Measurements from ENCODE around the gene NAXD.

NAXD gene

DNA sequence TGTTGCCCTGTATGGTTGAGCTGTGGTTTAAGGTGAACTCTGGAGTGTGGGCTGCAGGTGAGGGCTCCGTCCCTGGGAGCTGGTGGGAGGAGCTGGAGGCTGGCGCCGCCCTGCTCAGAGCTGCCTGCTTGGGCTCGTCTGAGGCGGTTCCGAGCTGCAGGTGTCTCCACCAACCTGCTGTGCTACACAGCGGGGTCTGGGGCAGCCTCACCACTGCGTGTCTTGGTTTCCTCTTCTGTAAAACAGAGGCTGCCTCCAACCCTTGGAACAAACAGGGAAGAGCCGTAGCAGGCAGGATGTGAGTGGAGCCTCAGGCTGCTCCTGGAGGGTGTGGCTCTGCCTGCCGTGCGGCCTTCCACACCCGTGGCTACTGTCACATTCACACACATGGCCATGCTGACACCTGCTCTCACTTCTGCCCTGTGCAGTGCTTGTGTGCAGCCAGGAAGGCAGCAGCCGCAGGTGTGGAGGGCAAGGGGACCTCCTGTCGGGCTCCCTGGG, 21.4 kb downstream of the NAXD start:
- H3K9me3 ChIP-seq (ENCODE audit: control insufficient read depth in 1 of 2, low read length in 2 of 2), result no peaks in the 10 kb centered on the region
- H3K9ac ChIP-seq (ENCODE audit: low read depth in 1 of 2, low read length in 2 of 2), result no peak overlapping the region
- no peak overlapping the region for H3K27ac ChIP-seq (ENCODE audit: low read depth, low read length)
- no peak overlapping the region for H3K4me3 ChIP-seq (ENCODE audit: low read depth in 1 of 2, low read length in 2 of 2)
- H3K36me3 ChIP-seq (ENCODE audit: control insufficient read depth in 1 of 2, insufficient read depth in 2 of 2, low read length in 2 of 2), result peaks cover 74 to 76% of the 10 kb centered on the region in 2 donors
- H3K27me3 ChIP-seq (ENCODE audit: control insufficient read depth in 1 of 2, insufficient read depth in 2 of 2, low read length in 2 of 2), result no peaks in the 10 kb centered on the region
- H3K4me1 ChIP-seq (ENCODE audit: control insufficient read depth in 1 of 2, insufficient read depth in 2 of 2, low read length in 2 of 2), result no peaks in the 10 kb centered on the region

DNA sequence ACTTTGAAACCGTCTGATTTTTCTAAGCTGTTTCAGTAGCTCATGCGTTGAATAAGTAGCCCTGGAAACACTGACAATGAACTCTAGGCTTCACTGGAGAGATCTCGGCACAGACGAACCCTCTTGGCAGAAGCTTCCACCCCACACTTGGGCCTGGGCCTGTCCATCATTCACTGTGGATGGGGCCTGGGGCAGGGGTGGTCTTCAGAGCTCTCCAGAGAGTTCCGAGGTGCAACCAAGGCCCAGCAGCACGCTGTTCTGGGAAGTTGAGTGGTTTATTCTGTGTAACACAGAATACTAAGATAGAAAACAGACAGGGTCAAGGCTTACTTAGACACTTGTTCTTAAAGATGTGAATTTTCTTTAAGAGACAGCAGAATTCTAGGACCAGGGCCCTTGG, 21.9 kb downstream of the NAXD start:
- peaks cover 79 to 81% of the 10 kb centered on the region in 2 donors for H3K36me3 ChIP-seq (ENCODE audit: control insufficient read depth in 1 of 2, insufficient read depth in 2 of 2, low read length in 2 of 2)
- no peak overlapping the region for H3K9ac ChIP-seq (ENCODE audit: low read depth in 1 of 2, low read length in 2 of 2)
- no peaks in the 10 kb centered on the region for H3K9me3 ChIP-seq (ENCODE audit: control insufficient read depth in 1 of 2, low read length in 2 of 2)
- no peaks in the 10 kb centered on the region for H3K27me3 ChIP-seq (ENCODE audit: control insufficient read depth in 1 of 2, insufficient read depth in 2 of 2, low read length in 2 of 2)
- H3K4me3 ChIP-seq (ENCODE audit: low read depth in 1 of 2, low read length in 2 of 2), result no peak overlapping the region
- no peak overlapping the region for H3K27ac ChIP-seq (ENCODE audit: low read depth, low read length)
- H3K4me1 ChIP-seq (ENCODE audit: control insufficient read depth in 1 of 2, insufficient read depth in 2 of 2, low read length in 2 of 2), result no peaks in the 10 kb centered on the region

DNA sequence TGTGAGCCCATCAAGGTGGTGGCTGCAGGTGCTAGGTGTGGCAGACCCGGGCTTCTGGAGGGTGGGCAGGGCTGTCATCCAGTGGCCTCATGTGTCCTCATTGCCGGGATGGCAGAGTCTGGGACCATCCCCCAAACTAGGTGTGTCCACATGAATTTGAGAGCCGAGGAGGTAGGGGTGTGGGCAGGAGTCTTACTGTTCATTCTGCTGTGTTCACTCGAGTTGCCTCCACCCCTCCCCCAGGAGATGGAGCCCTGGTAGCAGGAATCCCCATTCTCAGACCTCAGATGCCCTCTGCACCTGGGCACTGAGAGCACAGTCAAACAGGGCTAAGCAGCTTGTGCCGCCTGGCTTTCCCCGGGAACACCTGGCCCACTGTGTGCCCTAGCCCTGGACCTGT, 22.4 kb downstream of the NAXD start:
- no peak overlapping the region for H3K4me3 ChIP-seq (ENCODE audit: low read depth in 1 of 2, low read length in 2 of 2)
- H3K4me1 ChIP-seq (ENCODE audit: control insufficient read depth in 1 of 2, insufficient read depth in 2 of 2, low read length in 2 of 2), result no peaks in the 10 kb centered on the region
- no peak overlapping the region for H3K27ac ChIP-seq (ENCODE audit: low read depth, low read length)
- H3K36me3 ChIP-seq (ENCODE audit: control insufficient read depth in 1 of 2, insufficient read depth in 2 of 2, low read length in 2 of 2), result peaks cover 82 to 86% of the 10 kb centered on the region in 2 donors
- H3K27me3 ChIP-seq (ENCODE audit: control insufficient read depth in 1 of 2, insufficient read depth in 2 of 2, low read length in 2 of 2), result no peaks in the 10 kb centered on the region
- H3K9me3 ChIP-seq (ENCODE audit: control insufficient read depth in 1 of 2, low read length in 2 of 2), result no peaks in the 10 kb centered on the region
- no peak overlapping the region for H3K9ac ChIP-seq (ENCODE audit: low read depth in 1 of 2, low read length in 2 of 2)

DNA sequence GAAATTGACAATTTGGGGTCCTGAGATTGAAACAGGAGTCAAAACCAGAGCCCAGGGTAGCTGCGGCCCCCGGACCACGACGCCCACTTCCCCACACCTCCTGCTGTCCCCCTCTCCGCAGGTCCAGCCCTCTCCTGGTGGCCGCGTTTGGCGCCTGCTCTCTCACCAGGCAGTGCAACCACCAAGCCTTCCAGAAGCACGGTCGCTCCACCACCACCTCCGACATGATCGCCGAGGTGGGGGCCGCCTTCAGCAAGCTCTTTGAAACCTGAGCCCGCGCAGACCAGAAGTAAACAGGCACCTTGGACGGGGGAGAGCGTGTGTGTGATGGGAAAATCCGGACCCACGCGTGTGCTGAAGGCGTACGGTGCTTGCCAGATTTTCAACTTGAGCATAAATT, 22.9 kb downstream of the NAXD start:
- H3K36me3 ChIP-seq (ENCODE audit: control insufficient read depth in 1 of 2, insufficient read depth in 2 of 2, low read length in 2 of 2), result peaks cover 87 to 91% of the 10 kb centered on the region in 2 donors
- H3K27me3 ChIP-seq (ENCODE audit: control insufficient read depth in 1 of 2, insufficient read depth in 2 of 2, low read length in 2 of 2), result no peaks in the 10 kb centered on the region
- H3K4me1 ChIP-seq (ENCODE audit: control insufficient read depth in 1 of 2, insufficient read depth in 2 of 2, low read length in 2 of 2), result no peaks in the 10 kb centered on the region
- no peaks in the 10 kb centered on the region for H3K9me3 ChIP-seq (ENCODE audit: control insufficient read depth in 1 of 2, low read length in 2 of 2)
- H3K9ac ChIP-seq (ENCODE audit: low read depth in 1 of 2, low read length in 2 of 2), result no peak overlapping the region
- no peak overlapping the region for H3K4me3 ChIP-seq (ENCODE audit: low read depth in 1 of 2, low read length in 2 of 2)
- no peak overlapping the region for H3K27ac ChIP-seq (ENCODE audit: low read depth, low read length)

DNA sequence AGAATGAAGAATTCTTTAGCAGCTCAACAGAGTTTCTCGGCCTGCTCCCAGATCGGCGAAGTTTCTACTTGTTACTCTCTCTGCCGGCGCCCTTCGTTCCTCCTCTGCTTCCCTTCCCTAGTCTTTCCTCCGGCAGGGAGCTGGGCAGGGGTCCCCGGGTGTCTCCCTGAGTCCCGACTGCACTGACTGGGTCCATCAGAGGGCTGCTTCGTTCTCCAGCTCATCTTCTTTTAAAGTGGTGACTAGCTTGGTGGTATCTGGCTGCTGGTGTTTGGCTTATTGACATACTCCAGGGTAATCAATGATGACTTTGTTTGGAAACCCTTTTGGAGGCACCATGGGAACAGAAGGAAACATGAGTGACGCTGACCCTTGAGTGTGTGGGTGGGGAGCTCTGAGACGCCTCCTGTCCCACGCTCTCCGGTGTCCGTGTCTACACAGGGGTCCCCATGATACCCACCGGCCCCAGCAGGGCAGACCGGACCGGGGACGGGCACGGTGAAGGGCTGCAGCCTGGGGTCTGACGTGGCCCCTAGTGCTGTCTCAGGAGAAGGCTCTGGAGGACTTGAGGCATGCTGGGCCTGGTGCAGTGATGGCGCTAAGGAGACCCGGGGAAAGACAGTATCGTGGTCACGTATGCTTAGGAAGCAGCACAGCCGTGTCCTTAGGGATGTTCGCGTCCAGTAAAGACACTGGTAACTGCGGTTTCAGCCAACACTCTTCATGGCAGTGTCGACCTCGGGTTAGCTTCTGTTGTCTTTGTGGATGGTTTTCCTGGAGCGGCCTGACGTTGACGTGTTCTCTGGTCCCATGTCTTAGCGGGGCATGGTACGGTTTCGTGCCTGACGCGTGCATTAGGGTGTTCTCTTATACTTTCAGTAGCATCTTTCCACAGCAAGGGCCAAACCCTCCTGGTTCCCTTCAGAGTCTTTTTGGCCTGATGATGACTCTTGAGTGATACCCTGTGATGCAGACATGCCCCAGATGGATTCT, 23.8 kb downstream of the NAXD start:
- no peak overlapping the region for H3K4me3 ChIP-seq (ENCODE audit: low read depth in 1 of 2, low read length in 2 of 2)
- no peaks in the 10 kb centered on the region for H3K27me3 ChIP-seq (ENCODE audit: control insufficient read depth in 1 of 2, insufficient read depth in 2 of 2, low read length in 2 of 2)
- H3K27ac ChIP-seq (ENCODE audit: low read depth, low read length), result no peak overlapping the region
- H3K36me3 ChIP-seq (ENCODE audit: control insufficient read depth in 1 of 2, insufficient read depth in 2 of 2, low read length in 2 of 2), result peaks cover 92 to 98% of the 10 kb centered on the region in 2 donors
- H3K9me3 ChIP-seq (ENCODE audit: control insufficient read depth in 1 of 2, low read length in 2 of 2), result no peaks in the 10 kb centered on the region
- no peaks in the 10 kb centered on the region for H3K4me1 ChIP-seq (ENCODE audit: control insufficient read depth in 1 of 2, insufficient read depth in 2 of 2, low read length in 2 of 2)
- no peak overlapping the region for H3K9ac ChIP-seq (ENCODE audit: low read depth in 1 of 2, low read length in 2 of 2)

DNA sequence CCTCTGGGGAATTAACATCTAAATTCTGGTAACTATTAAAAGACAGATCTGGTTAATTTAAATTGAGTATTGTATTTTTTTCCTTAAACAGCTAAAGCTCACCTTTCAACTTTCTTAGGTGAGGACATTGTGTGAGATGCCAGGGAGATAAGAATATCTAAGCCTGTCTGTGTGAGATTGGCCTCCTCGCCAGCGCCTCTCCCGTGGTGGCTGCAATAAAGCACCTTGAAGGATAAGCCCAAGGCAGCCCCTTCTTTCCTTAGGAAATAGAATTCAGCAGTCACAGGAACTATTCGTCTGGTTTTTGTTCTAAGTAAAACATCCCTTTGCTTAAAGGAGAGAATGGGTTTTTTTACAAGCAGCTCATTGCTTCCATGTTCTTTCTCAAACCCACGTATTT, 24.6 kb downstream of the NAXD start:
- H3K9me3 ChIP-seq (ENCODE audit: control insufficient read depth in 1 of 2, low read length in 2 of 2), result no peaks in the 10 kb centered on the region
- H3K4me1 ChIP-seq (ENCODE audit: control insufficient read depth in 1 of 2, insufficient read depth in 2 of 2, low read length in 2 of 2), result peaks cover 0 to 5% of the 10 kb centered on the region in 2 donors
- no peak overlapping the region for H3K27ac ChIP-seq (ENCODE audit: low read depth, low read length)
- no peak overlapping the region for H3K4me3 ChIP-seq (ENCODE audit: low read depth in 1 of 2, low read length in 2 of 2)
- no peaks in the 10 kb centered on the region for H3K27me3 ChIP-seq (ENCODE audit: control insufficient read depth in 1 of 2, insufficient read depth in 2 of 2, low read length in 2 of 2)
- peaks cover 89 to 93% of the 10 kb centered on the region in 2 donors for H3K36me3 ChIP-seq (ENCODE audit: control insufficient read depth in 1 of 2, insufficient read depth in 2 of 2, low read length in 2 of 2)
- H3K9ac ChIP-seq (ENCODE audit: low read depth in 1 of 2, low read length in 2 of 2), result no peak overlapping the region

DNA sequence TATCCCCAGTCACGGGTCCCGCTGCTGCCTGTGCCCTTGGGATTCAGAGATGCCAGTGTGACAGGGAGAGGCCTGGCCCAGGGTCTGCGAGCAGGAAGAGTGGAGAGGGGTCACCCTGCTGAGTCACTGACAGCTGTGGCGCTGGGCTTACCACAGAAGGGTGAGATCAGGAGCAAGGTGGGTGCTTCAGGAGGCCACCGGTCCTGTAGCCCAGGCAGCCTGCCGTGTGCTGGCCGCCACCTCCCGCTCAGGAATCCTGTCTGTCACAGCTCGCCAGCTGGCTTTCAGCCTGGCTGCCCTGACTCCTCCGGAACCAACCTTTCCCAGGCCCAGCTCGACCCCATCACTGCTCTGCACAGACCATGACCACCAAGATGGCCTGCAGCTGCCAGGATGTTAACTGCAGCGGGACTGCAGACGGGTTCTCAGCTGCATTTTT, 25.3 kb downstream of the NAXD start:
- H3K27me3 ChIP-seq (ENCODE audit: control insufficient read depth in 1 of 2, insufficient read depth in 2 of 2, low read length in 2 of 2), result no peaks in the 10 kb centered on the region
- peaks cover 82 to 90% of the 10 kb centered on the region in 2 donors for H3K36me3 ChIP-seq (ENCODE audit: control insufficient read depth in 1 of 2, insufficient read depth in 2 of 2, low read length in 2 of 2)
- H3K4me3 ChIP-seq (ENCODE audit: low read depth in 1 of 2, low read length in 2 of 2), result no peak overlapping the region
- H3K9ac ChIP-seq (ENCODE audit: low read depth in 1 of 2, low read length in 2 of 2), result no peak overlapping the region
- no peaks in the 10 kb centered on the region for H3K9me3 ChIP-seq (ENCODE audit: control insufficient read depth in 1 of 2, low read length in 2 of 2)
- H3K4me1 ChIP-seq (ENCODE audit: control insufficient read depth in 1 of 2, insufficient read depth in 2 of 2, low read length in 2 of 2), result peaks cover 0 to 9% of the 10 kb centered on the region in 2 donors
- H3K27ac ChIP-seq (ENCODE audit: low read depth, low read length), result no peak overlapping the region

DNA sequence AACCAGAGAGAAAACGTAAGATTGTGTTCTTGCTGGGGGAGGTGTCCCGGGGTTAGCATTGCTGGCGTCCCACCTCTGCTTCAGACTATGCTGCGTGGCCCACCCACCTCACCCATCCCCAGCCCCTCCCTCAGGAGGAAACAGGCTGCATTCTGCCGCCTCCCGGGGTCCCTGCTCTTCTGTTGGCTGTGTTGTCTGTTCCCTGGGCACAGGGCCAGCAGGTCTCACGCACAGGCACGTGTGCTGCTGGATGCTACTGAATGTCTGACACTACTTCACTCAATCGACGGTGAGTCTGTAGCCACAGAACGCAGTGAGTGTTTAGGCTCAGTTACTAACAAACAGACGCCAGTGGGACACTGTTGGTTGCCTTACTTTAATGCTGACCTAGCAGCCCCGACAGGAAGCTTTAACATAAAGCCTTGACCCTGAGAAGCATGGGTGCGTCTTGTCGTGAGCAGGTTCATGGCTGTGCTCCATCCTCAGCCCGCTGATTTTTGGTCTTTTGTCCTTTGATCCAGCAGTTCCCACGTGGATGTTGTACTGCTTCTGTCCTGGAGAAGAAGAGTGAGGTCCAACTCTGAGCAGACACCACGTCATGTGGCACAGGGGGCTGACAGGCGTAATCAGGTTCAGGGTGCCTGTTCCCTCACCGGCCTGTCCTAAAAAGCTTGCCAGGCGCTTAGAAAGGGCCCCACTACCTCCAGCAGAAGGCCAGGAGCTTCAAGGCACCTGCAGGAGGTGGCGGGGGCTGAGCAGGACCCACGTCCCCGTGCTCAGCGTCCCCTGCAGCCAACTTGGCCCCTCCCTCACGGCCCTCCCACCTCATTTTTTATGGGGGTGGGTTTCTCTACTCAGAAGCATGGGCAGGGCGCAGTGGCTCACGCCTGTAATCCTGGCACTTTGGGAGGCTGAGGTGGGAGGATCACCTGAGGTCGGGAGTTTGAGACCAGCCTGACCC, 26.0 kb downstream of the NAXD start:
- H3K4me3 ChIP-seq (ENCODE audit: low read depth in 1 of 2, low read length in 2 of 2), result no peak overlapping the region
- no peak overlapping the region for H3K27ac ChIP-seq (ENCODE audit: low read depth, low read length)
- no peaks in the 10 kb centered on the region for H3K27me3 ChIP-seq (ENCODE audit: control insufficient read depth in 1 of 2, insufficient read depth in 2 of 2, low read length in 2 of 2)
- peaks cover 75 to 86% of the 10 kb centered on the region in 2 donors for H3K36me3 ChIP-seq (ENCODE audit: control insufficient read depth in 1 of 2, insufficient read depth in 2 of 2, low read length in 2 of 2)
- H3K9ac ChIP-seq (ENCODE audit: low read depth in 1 of 2, low read length in 2 of 2), result no peak overlapping the region
- H3K9me3 ChIP-seq (ENCODE audit: control insufficient read depth in 1 of 2, low read length in 2 of 2), result no peaks in the 10 kb centered on the region
- peaks cover 0 to 9% of the 10 kb centered on the region in 2 donors for H3K4me1 ChIP-seq (ENCODE audit: control insufficient read depth in 1 of 2, insufficient read depth in 2 of 2, low read length in 2 of 2)

DNA sequence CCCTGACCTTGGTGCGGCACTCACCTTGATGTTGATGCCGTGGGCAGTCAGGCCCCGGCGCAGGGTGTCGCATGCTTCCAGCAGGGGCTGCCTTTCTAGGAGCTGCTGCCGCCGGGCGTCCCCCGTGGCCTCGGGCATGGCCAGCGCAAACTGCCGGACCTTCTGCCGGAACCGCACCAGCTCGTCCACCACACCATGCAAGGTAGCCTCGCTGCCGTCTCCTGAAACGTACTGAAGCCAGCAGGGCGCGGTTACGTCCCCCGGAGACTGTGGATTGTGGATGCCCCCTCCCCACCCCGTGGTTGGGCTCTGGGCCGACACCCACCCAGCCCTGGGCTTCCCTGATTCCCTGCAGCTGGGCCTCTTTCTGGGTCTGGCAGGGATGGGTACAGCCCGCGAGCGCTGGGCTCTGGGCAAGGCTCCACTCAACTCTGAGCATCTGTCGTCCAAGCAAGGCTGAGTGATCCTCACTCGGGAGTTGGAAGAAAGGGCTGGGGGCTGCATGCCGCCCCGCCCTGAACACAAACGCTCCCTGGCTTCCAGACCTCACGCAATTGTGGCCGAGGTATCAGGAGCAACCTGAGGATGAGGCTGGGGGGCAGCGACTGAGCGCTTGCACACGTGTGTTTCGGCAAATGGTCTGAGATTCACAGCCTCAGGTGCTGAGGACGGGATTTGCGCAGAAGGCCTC, 27.1 kb downstream of the NAXD start:
- H3K4me3 ChIP-seq (ENCODE audit: low read depth in 1 of 2, low read length in 2 of 2), result no peak overlapping the region
- no peak overlapping the region for H3K9ac ChIP-seq (ENCODE audit: low read depth in 1 of 2, low read length in 2 of 2)
- H3K27ac ChIP-seq (ENCODE audit: low read depth, low read length), result no peak overlapping the region
- H3K4me1 ChIP-seq (ENCODE audit: control insufficient read depth in 1 of 2, insufficient read depth in 2 of 2, low read length in 2 of 2), result peaks cover 0 to 9% of the 10 kb centered on the region in 2 donors
- no peaks in the 10 kb centered on the region for H3K27me3 ChIP-seq (ENCODE audit: control insufficient read depth in 1 of 2, insufficient read depth in 2 of 2, low read length in 2 of 2)
- H3K9me3 ChIP-seq (ENCODE audit: control insufficient read depth in 1 of 2, low read length in 2 of 2), result no peaks in the 10 kb centered on the region
- peaks cover 64 to 75% of the 10 kb centered on the region in 2 donors for H3K36me3 ChIP-seq (ENCODE audit: control insufficient read depth in 1 of 2, insufficient read depth in 2 of 2, low read length in 2 of 2)

Data from duodenal mucosa (tissue), 2 donors.